Breast epithelium (tissue), 4 donors: ENCODE results near the gene KAT5. TPM values are rescaled to one million over a fixed set of nuclear protein-coding genes. Genes with fewer than 3 reads are reported as not detected.
"Not testable (repeated sequence)": the region's sequence is repeated elsewhere in the genome, so short reads cannot be mapped to it uniquely, and the experiment has no call there.

Experiments
- DNase-seq, 2 donors: peaks; one replicate each; pipeline ENCODE4 v3.0.0-alpha.2; 2019; ENCODE audit warnings: low spot score in 2 of 2
- H3K27ac ChIP-seq, 2 donors: fragments of 200-600 bp; sonication (generic) in 1 of 2; one replicate each; pipeline ENCODE4 v1.5.1; 2016 to 2019; ENCODE audit warnings: mild to moderate bottlenecking in 1 of 2
- H3K27me3 ChIP-seq, 2 donors: fragments of 200-600 bp; sonication (generic) in 1 of 2; one replicate each; pipeline versions ENCODE4 v1.5.1 to v1.6.0; 2017 to 2019; ENCODE audit warnings: control low read depth in 1 of 2, mild to moderate bottlenecking in 1 of 2
- H3K36me3 ChIP-seq: fragments of 200-600 bp; one replicate; pipeline ENCODE4 v1.5.1; 2019
- H3K4me1 ChIP-seq, 2 donors: fragments of 200-600 bp; sonication (generic); one replicate each; pipeline ENCODE4 v1.5.1; 2016 to 2019; ENCODE audit warnings: control low read depth in 1 of 2
- H3K4me3 ChIP-seq, 3 donors: fragments of 200-600 bp; sonication (generic); 1 replicate in 2 of 3; 2 replicates in 1 of 3; pipeline ENCODE4 v1.5.1; 2016 to 2019; ENCODE audit warnings: mild to moderate bottlenecking in 3 of 3, moderate library complexity in 2 of 3
- H3K9me3 ChIP-seq, 2 donors: fragments of 200-600 bp; sonication (generic) in 1 of 2; one replicate each; pipeline ENCODE4 v1.5.1; 2016 to 2019; ENCODE audit warnings: control low read depth in 1 of 2
- POLR2A ChIP-seq: fragments of 450-650 bp; IDR thresholded peaks from one replicate; pipeline ENCODE4 v1.6.1; 2016; ENCODE audit warnings: antibody characterized with exemption, mild to moderate bottlenecking, moderate library complexity
- POLR2AphosphoS5 ChIP-seq, 3 donors: sonication (generic); formaldehyde crosslinking; IDR thresholded peaks; one replicate each; pipeline ENCODE4 v1.6.1; 2017; ENCODE audit warnings: antibody characterized with exemption in 3 of 3
- intact Hi-C: fragments of 100-400 bp; cut with DNase I; formaldehyde crosslinking; loops from one replicate; pipeline ENCODE4 v1.15.1; 2023; ENCODE audit warnings: low total_unique reads
- total RNA-seq, 3 donors: library from RNA; depleted of rRNA; stranded (reverse); fragments of >200 nt; gene quantifications; one replicate each; pipeline ENCODE4 v1.1.0, GENCODE V29; 2016
- TF ChIP-seq, protein P1 (sequence below), 3 donors: fragments of 450-650 bp; IDR thresholded peaks; one replicate each; pipeline ENCODE4 v1.5.1; 2016 to 2017; ENCODE audit warnings: antibody characterized with exemption in 3 of 3, mild to moderate bottlenecking in 3 of 3, moderate library complexity in 3 of 3

KAT5 gene
- total RNA-seq, 3 donors from 2014 or later, result 50.1 to 66.7 (median 61.3) TPM

DNA sequence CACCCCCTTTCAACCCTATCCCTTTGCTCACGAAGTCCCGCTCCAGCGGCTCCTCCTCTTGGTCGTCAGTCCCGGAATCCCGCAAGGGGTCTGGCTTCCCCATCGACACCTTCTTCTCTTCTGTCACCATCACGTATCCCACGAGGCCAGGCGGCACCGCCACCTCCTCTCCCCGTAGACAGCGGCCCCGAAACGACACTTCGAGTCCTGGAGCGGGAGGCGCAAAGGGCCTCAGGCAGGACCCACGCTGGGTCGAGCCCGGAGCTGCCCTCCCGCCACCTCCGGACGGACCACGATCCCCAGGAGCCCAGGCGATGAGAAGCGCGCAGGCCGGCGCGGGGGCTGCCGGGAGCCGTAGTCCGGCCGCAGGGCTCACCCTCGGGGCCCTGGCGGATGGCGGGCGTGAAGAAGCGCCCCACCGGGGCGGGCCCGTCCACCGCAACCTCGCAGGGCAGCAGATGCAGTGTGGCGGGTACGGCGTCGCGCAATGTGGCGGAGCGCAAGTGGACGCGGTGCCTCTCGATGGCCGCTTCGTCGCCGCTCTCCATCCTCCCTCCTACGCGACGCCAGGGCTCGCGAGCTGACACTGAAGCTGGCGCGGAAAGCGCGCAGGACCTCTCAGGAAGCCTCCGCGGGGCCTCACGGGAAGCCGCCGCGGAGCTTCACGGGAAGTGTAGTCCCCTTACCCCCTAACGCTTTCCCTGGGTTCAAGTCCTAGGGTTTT is 8.3 kb downstream of the KAT5 start, which contains the start of gene RNASEH2C:
Gene RNASEH2C, minus strand, starts transcription at position 588 of the 724 bp plus-strand sequence. Its CDS starts 40 bp downstream, at position 548.
- intact Hi-C loops, result no loop called here
- peak; percentile 66 to 77 for DNase-seq
- TF ChIP-seq, protein P1, sequence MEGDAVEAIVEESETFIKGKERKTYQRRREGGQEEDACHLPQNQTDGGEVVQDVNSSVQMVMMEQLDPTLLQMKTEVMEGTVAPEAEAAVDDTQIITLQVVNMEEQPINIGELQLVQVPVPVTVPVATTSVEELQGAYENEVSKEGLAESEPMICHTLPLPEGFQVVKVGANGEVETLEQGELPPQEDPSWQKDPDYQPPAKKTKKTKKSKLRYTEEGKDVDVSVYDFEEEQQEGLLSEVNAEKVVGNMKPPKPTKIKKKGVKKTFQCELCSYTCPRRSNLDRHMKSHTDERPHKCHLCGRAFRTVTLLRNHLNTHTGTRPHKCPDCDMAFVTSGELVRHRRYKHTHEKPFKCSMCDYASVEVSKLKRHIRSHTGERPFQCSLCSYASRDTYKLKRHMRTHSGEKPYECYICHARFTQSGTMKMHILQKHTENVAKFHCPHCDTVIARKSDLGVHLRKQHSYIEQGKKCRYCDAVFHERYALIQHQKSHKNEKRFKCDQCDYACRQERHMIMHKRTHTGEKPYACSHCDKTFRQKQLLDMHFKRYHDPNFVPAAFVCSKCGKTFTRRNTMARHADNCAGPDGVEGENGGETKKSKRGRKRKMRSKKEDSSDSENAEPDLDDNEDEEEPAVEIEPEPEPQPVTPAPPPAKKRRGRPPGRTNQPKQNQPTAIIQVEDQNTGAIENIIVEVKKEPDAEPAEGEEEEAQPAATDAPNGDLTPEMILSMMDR (IDR thresholded peaks at IDR 0.05), result no peak
- peak; percentile 81 to 88 (median 83) for TF ChIP-seq POLR2AphosphoS5 (IDR thresholded peaks at IDR 0.05)
- peak; percentile 37 for TF ChIP-seq POLR2A
- no peaks in the 10 kb centered on the region for H3K36me3 ChIP-seq
- peak within 1 kb of the TSS; percentile 62 to 82 (median 77) for H3K4me3 ChIP-seq
- no peaks in the 10 kb centered on the region for H3K9me3 ChIP-seq
- no peaks in the 10 kb centered on the region for H3K27me3 ChIP-seq
- peaks cover 5 to 12% of the 10 kb centered on the region in 2 donors for H3K4me1 ChIP-seq
- H3K27ac ChIP-seq, result peak within 1 kb of the TSS; percentile 79 to 87

DNA sequence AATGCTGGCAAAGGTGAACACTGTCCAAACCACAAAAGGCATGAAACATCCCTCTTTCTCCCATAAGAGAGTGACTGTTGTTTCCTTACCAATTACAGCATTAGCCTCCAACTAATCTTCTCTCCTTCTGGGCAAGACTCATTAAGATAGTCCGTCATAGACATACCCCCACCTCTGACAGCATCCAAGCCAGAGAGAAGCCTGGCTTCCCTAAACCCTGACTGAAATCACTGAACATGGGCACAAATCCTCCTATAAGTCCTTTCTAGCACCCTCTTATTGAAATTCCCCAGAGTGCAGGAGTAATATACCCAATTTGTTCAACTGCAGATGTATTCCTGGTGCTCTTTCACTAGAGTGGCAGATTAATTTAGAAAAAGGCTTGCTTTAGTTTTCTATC is 10.2 kb downstream of the KAT5 start:
- intact Hi-C loops, result no loop called here

DNA sequence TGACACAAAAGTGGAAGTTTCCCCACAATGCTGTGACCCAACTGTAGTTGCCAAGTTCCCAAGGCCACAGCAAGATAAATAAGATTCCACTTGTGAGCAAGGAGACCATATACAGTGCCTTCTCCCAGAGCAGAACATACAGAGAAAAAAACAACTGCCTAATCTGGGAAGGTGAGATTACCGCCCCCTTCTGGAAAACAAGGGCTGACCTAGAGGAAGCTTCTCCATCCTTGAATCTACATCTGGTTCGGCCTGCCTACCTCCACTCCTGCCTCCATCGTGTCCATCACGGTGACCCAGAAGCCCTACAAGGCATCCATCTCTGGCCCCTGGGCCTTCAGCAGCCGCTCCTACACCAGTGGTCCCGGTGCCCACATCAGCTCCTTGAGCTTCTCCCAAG is 14.6 kb downstream of the KAT5 start:
- TF ChIP-seq, protein P1 (IDR thresholded peaks at IDR 0.05), result no peak
- TF ChIP-seq POLR2A (no peak), POLR2AphosphoS5 (IDR thresholded peaks at IDR 0.05) (no peak)
- no peak overlapping the region for H3K27ac ChIP-seq
- H3K4me3 ChIP-seq, result no peak overlapping the region
- no peaks in the 10 kb centered on the region for H3K27me3 ChIP-seq
- no peak for DNase-seq
- H3K4me1 ChIP-seq, result no peaks in the 10 kb centered on the region
- H3K36me3 ChIP-seq, result no peaks in the 10 kb centered on the region
- intact Hi-C loops, result no loop called here
- H3K9me3 ChIP-seq, result no peaks in the 10 kb centered on the region

More for the DNA sequence above, 10.2 kb downstream of the KAT5 start:
- DNase-seq, result no peak
- H3K4me3 ChIP-seq, result no peak overlapping the region
- no peaks in the 10 kb centered on the region for H3K36me3 ChIP-seq
- no peak for TF ChIP-seq POLR2A
- TF ChIP-seq, protein P1 (IDR thresholded peaks at IDR 0.05), result no peak
- TF ChIP-seq POLR2AphosphoS5 (IDR thresholded peaks at IDR 0.05), result no peak
- H3K4me1 ChIP-seq, result peaks cover 5 to 12% of the 10 kb centered on the region in 2 donors
- H3K9me3 ChIP-seq, result no peaks in the 10 kb centered on the region
- H3K27ac ChIP-seq, result no peak overlapping the region
- H3K27me3 ChIP-seq, result no peaks in the 10 kb centered on the region

DNA sequence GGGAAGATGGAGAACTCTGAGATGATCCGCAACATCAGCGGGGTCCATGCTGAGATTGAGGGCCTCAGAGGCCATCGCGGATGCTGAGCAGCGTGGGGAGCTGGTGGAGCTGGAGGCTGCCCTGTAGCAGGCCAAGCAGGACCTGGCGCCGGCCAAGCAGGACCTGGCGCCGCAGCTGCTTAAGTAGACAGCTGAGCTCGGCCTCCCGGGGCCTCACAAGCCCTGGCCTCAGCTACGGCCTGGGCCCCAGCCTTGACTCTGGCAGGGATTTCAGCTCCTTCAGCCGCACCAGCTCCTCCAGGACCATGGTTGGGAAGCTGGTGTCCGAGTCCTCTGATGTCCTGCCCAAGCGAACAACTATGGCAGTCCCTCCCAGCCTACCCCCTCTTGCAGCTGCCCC is 15.8 kb downstream of the KAT5 start:
- no peak for DNase-seq
- Histone ChIP-seq H3K27ac (no peak overlapping the region), H3K27me3 (no peaks in the 10 kb centered on the region), H3K4me1 (no peaks in the 10 kb centered on the region), H3K36me3 (no peaks in the 10 kb centered on the region), H3K4me3 (no peak overlapping the region), H3K9me3 (no peaks in the 10 kb centered on the region)
- intact Hi-C loops, result no loop called here
- TF ChIP-seq POLR2A, result no peak
- no peak for TF ChIP-seq POLR2AphosphoS5 (IDR thresholded peaks at IDR 0.05)
- TF ChIP-seq, protein P1 (IDR thresholded peaks at IDR 0.05), result no peak

DNA sequence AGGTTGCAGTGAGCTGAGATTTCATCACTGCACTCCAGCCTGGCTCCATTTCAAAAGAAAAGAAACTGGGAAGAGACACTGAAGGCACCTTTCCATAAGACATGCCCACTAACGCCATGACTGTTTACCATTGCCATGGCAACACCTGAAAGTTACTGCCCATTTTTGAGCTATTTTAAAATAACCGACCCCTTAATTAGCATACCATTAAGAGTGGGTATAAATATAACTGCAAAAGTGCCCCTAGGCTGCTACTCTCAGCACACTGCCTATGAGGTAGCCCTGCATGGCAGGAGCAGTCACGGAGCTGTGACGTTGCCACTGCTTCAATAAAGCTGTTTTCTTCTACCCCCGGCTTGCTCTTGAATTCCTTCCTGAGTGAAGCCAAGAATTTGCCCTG is 18.4 kb downstream of the KAT5 start:
- no peak for TF ChIP-seq POLR2AphosphoS5 (IDR thresholded peaks at IDR 0.05)
- TF ChIP-seq, protein P1 (IDR thresholded peaks at IDR 0.05), result no peak
- TF ChIP-seq POLR2A, result no peak

DNA sequence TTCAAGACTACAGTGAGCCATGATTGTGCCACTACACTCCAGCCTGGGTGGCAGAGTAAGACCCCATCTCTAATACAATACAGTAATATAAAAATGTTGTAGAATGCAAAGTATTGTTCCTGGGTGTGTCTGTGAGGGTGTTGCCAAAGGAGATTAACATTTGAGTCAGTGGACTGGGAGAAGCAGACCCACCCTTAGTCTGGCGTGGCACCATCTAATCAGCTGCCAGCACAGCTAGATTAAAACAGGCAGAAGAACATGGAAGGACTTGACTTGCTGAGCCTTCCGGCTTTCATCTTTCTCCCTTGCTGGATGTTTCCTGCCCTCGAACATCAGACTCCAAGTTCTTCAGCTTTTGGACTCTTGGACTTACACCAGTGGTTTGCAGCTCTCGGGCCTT is 23.1 kb downstream of the KAT5 start:
- intact Hi-C loops, H3K36me3 ChIP-seq, H3K4me1 ChIP-seq, H3K27ac ChIP-seq, H3K9me3 ChIP-seq, H3K27me3 ChIP-seq, H3K4me3 ChIP-seq, DNase-seq: not testable (repeated sequence)

More for the DNA sequence above, 18.4 kb downstream of the KAT5 start:
- Histone ChIP-seq H3K27me3 (no peaks in the 10 kb centered on the region), H3K27ac (no peak overlapping the region), H3K9me3 (no peaks in the 10 kb centered on the region), H3K4me1 (no peaks in the 10 kb centered on the region), H3K36me3 (no peaks in the 10 kb centered on the region), H3K4me3 (no peak overlapping the region)
- no peak for DNase-seq
- intact Hi-C loops, result no loop called here
